ENCODE measurements around the gene MLH3. TPM values are rescaled to one million over a fixed set of nuclear protein-coding genes. Genes with fewer than 3 reads are reported as not detected.

Gene MLH3
- polyA plus RNA-seq, 1 donor from 2014 or later = 17.3 TPM

- Histone ChIP-seq H3K9me3 (ENCODE audit: low read length) (no peaks in the 10 kb centered on the region), H3K9me2 (ENCODE audit: insufficient read depth, low read length) (no peaks in the 10 kb centered on the region), H2AFZ (ENCODE audit: low read depth, low read length) (no peak overlapping the region), H3K27me3 (ENCODE audit: insufficient read depth, low read depth, low read length) (no peaks in the 10 kb centered on the region), H3F3A (ENCODE audit: insufficient read depth, low read length, poor library complexity, severe bottlenecking) (no peaks in the 10 kb centered on the region), H4K20me1 (ENCODE audit: insufficient read depth) (no peaks in the 10 kb centered on the region), H3K79me2 (replicated peaks; ENCODE audit: insufficient read depth, low read length) (no peaks in the 10 kb centered on the region), H3K27ac (ENCODE audit: low read length) (no peak overlapping the region), H3K4me2 (ENCODE audit: low read length) (no peak overlapping the region), H3K9ac (ENCODE audit: low read length) (no peak overlapping the region), H3K4me3 (ENCODE audit: low read length) (no peak overlapping the region), H3K36me3 (ENCODE audit: insufficient read depth, low read length) (no peaks in the 10 kb centered on the region)
- TF ChIP-seq TAF1 (IDR thresholded peaks at IDR 0.05; ENCODE audit: low read depth) (no peak), EZH2 (IDR thresholded peaks at IDR 0.05; ENCODE audit: borderline replicate concordance, insufficient read depth, low read length, poor library complexity, severe bottlenecking) (no peak), CTCF (IDR thresholded peaks at IDR 0.05; ENCODE audit: poor library complexity, severe bottlenecking) (no peak), RAD21 (conservative IDR thresholded peaks at IDR 0.05) (no peak), SMC3 (conservative IDR thresholded peaks at IDR 0.05; ENCODE audit: poor library complexity) (no peak), MXI1 (conservative IDR thresholded peaks at IDR 0.05; ENCODE audit: poor library complexity, severe bottlenecking) (no peak), POLR2AphosphoS5 (IDR thresholded peaks at IDR 0.05) (no peak), REST (IDR thresholded peaks at IDR 0.05; ENCODE audit: borderline replicate concordance) (no peak), EP300 (conservative IDR thresholded peaks at IDR 0.05; ENCODE audit: poor library complexity, severe bottlenecking) (no peak)
These were observed 10.3 kb downstream of the MLH3 start for GRCh38 chr14:75040959-75041358.

GRCh38 chr14:75040507-75040906 is 10.8 kb downstream of the MLH3 start:
- H3K79me2 ChIP-seq (replicated peaks; ENCODE audit: insufficient read depth, low read length) = no peaks in the 10 kb centered on the region
- H4K20me1 ChIP-seq (ENCODE audit: insufficient read depth) = no peaks in the 10 kb centered on the region
- TF ChIP-seq REST (IDR thresholded peaks at IDR 0.05; ENCODE audit: borderline replicate concordance) = no peak
- TF ChIP-seq CTCF (IDR thresholded peaks at IDR 0.05; ENCODE audit: poor library complexity, severe bottlenecking) = no peak
- no peak for TF ChIP-seq POLR2AphosphoS5 (IDR thresholded peaks at IDR 0.05)
- no peak for TF ChIP-seq EP300 (conservative IDR thresholded peaks at IDR 0.05; ENCODE audit: poor library complexity, severe bottlenecking)
- TF ChIP-seq EZH2 (IDR thresholded peaks at IDR 0.05; ENCODE audit: borderline replicate concordance, insufficient read depth, low read length, poor library complexity, severe bottlenecking) = no peak
- TF ChIP-seq SMC3 (conservative IDR thresholded peaks at IDR 0.05; ENCODE audit: poor library complexity) = no peak
- no peak for TF ChIP-seq RAD21 (conservative IDR thresholded peaks at IDR 0.05)
- no peak for TF ChIP-seq MXI1 (conservative IDR thresholded peaks at IDR 0.05; ENCODE audit: poor library complexity, severe bottlenecking)
- TF ChIP-seq TAF1 (IDR thresholded peaks at IDR 0.05; ENCODE audit: low read depth) = no peak
- H3K9ac ChIP-seq (ENCODE audit: low read length) = no peak overlapping the region
- H3K9me2 ChIP-seq (ENCODE audit: insufficient read depth, low read length) = no peaks in the 10 kb centered on the region
- H2AFZ ChIP-seq (ENCODE audit: low read depth, low read length) = no peak overlapping the region
- no peaks in the 10 kb centered on the region for H3K36me3 ChIP-seq (ENCODE audit: insufficient read depth, low read length)
- H3K27me3 ChIP-seq (ENCODE audit: insufficient read depth, low read depth, low read length) = no peaks in the 10 kb centered on the region
- H3F3A ChIP-seq (ENCODE audit: insufficient read depth, low read length, poor library complexity, severe bottlenecking) = no peaks in the 10 kb centered on the region
- H3K27ac ChIP-seq (ENCODE audit: low read length) = no peak overlapping the region
- H3K9me3 ChIP-seq (ENCODE audit: low read length) = no peaks in the 10 kb centered on the region
- no peak overlapping the region for H3K4me3 ChIP-seq (ENCODE audit: low read length)
- H3K4me2 ChIP-seq (ENCODE audit: low read length) = no peak overlapping the region

Measured in neural cell (in vitro differentiated cells).